ENCODE data around the gene ZNF491.
"Not testable (repeated sequence)": the region's sequence is repeated elsewhere in the genome, so short reads cannot be mapped to it uniquely, and the experiment has no call there.

ZNF491 gene

DNA sequence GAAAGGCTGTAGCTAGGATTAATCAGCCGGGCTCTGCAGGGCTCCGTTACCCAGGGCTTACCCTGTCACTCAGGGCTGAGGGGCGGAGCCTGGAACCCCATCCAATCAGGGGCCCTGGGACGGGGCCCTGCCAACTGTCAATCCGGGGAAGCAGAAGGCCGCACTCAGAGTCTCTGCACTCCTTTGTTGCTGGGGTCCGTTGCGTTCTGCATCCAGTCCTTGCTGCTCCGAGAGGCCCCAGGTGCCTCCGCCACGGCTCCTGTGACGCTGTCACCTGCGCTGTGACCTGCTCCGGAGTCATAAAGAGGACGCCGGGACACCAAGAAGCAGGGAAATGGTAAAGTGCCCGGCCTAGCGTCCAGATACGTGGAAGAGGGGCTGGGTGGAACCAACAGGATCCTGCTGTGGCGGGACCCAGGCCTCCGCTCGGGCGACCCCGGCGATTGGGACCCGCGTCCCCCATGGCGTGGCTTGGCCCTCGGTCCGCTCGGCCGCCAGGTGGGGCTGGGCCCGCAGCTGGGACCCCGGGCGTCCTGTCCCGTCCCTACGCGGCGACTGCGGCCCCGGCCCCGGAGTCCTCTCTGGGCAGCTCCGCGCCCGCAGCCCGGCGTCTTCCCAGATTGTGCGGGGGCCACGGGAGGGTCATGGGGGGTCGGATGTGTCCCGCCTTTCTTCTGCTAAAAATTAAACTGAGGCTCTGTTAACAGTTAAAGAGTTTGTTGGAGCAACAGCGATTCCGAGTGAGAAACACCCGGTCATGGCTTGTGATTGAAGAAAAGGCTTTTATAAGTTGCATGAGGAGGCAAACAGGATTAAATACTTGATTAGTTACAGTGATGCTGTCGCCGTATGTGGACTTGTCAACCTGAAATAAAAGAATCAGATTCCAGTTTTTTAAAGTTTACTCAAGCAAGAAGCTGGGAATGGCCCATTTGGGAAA is at the start of gene ZNF491:
TSS of gene ZNF491 (plus strand) at position 133 of the 940 bp plus-strand sequence. CDS start 7,431 bp downstream, outside the sequence.
- peak; percentile 61 for DNase-seq

DNA sequence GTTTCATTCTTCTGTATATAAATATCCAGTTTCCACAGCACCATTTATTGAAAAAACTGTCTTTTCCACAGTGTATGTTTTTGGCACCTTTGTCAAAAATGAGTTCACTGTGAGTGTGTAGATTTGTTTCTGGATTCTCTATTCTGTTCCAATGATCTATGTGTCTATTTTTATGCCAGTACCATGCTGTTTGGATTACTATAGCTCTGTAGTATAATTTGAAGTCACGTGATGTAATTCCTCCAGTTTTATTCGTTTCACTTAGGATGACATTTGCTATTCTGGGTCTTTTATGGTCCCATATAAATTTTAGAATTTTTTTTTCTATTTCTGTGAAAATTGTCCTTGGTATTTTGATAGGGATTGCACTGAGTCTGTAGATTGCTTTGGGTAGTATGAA is 48.6 kb upstream of the ZNF491 start:
- DNase-seq, result no peak

DNA sequence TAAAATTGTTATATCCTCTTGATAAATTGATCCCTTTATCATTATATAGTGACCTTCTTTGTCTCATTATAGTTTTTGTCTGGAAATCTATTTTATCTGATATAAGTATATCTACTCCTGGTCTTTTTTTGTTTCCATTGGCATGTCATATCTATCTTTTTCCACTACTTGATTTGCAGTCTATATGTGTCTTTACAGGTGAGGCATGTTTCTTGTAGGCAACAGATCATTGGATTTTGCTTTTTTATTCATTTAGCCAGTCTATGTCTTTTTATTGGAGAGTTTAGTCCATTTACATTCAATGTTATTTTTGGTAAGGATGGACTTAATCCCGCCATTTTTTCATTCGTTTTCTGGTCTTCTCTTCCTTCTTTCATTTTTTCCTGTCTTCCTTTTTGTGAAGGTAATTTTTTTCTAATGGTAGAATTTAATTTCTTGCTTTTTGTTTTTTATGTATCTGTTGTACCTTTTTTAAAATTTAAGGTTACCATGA is 46.0 kb upstream of the ZNF491 start:
- no peak for DNase-seq

DNA sequence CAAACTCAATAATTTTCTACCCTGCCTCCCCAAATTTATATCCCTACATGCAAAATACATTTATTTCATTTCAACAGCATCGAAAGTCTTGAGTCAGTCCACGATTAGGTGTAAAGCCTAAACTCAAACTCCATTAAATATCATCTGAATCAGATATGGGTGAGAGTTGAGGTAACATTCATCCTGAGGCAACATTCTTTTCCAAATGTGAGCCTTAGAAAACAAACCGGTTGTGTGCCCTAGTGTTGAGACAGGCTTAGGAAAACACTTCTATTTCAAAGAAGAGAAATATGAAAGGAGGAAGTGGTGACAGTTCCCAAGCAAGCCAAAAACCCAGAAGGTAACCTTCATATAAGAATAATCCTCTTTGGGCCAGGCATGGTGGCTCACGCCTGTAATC is 43.7 kb upstream of the ZNF491 start:
- no peak for DNase-seq

DNA sequence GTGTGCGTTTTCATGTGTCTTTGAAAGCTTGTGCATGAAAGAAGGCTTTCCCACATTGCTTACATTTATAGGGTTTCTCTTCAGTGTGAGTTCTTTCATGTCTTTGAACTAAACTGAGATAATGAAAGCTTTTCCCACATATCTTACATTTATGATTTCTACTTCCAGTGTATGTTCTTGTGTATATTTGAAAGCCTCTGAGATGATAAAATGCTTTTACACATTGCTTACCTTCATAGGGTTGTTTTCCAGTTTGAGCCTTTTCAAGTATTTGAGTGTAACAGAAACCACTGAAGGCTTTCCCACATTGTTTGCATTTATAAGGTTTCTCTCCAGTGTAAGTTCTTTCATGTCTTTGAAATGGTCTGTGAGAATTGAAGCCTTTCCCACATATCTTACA is 41.4 kb upstream of the ZNF491 start:
- DNase-seq, result no peak

DNA sequence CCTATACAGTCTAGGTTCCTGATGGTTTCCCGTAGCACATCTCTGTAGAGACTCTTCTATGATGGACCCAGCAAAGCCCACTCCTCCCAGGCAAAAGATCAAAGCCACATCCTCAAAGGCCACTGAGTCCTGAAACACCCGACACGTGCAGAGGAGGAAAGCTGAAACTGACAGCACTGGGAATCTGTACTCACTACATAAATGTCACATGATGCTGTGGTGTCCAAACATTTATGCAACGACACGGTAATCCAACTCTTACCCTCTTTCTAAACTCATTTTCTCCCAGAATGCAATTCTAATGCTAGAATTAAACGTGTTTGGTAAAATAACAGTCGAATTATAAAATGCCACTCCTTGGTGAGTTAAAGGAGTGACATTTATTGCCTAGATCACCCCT is 38.5 kb upstream of the ZNF491 start:
- DNase-seq, result no peak

DNA sequence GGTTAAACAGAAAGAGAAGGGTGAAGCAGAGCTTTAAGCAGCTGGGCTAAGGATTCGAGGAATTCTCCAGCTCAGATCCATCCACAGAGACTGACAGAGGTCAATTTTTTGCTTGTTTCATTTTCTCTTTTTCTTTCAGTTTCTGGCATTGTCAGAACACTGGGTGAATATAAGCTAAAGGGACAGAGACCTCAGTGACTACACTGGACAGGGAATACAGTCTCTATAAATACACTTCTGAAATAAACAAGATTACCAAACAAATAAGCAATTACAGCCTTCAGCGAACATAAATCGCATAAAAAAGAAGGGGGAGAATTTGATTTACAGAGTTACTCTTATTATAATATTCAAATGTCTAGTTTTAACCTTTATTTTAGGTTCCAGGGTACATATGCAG is 35.2 kb upstream of the ZNF491 start:
- no peak for DNase-seq

DNA sequence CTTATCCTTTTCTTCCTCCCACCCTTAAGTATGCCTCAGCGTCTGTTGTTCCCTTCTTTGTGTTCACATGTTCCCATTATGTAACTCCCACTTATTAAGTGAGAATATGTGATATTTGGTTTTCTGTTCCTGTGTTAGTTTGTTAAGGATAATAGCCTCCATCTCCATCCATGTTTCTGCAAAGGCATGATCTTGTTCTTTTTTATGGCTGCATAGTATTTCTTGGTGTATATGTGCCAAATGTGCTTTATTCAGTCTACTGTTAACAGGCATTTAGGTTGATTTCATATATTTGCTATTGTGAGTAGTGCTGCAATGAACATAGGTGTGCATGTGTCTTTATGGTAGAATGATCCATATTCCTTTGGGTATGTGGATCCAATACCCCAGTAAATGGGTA is 34.7 kb upstream of the ZNF491 start:
- DNase-seq, result no peak

DNA sequence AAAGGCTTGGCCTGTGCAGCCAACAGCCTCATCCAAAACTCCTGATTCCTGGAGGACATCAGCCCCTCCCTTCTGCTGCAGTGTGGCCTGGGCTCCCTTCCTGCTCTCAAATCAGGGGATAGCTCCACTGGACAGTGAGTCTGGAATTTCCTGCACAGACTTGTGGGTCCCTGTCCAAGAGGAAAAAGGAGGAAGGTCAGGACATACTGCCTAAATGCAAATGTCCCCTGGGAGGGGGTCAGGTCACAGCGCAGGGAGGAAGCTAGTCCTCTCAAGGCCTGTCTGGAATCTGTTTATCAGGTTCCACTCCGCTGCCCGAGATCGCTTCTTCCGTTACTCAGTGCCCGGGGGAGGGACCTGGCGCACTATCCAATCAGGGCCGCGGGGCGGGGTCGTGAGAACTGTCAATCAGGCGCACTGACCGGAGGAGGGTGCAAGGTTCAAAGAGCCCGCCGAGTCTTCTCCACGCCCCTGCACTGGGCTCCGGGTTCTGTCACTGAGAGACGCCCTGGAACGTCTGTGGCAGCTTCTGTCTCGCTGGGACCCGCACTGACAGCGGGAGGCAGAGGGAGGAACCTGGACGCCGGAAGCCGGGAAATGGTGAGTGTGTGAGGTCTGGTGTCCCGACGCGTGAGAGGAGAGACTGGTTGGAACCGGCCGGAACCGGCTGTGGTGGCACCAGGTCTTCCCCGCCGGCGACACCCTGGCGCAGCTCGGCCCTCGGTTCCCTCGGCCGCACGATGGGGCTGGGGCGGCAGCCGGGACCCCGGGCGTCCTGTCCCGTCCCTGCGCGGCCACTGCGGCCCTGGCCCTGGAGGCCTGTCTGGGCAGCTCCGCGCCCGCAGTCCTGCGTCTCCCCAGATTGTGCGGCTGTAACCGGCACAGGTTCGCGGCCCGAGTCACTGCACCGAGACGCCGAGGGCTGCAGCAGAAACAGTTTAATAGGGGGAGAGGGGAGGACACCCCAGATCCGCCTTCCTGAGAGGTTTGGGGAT is 31.4 kb upstream of the ZNF491 start, which contains the start of gene ZNF441:
TSS of gene ZNF441 (plus strand) at position 404 of the 995 bp plus-strand sequence. CDS start at position 598, 194 bp downstream.
- DNase-seq, result peak; percentile 90

DNA sequence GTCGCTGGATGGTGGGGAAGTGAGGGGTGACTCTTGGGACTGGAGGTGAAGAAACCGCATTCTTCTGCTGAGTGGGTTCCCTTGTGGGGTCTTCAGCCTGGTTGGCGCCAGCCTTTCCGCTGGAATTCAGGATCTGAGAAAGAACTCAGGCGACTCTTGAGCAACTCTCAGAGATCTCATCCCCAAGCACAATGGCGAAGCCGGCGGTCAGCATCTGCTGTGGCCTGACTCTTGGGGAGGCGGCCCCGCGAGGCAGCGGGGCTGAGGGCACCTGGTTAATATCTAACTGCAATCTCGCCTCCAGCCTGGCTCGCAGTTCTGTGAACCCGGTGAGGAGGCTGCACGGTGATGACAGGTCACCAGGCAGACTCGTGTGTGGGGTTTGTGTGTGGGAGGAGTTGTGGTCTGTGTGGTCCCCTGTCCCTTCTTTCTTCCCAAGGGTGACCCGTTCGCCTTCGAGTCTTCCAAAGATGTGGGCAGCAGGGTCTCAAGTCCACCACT is 30.6 kb upstream of the ZNF491 start:
- DNase-seq, result no peak

DNA sequence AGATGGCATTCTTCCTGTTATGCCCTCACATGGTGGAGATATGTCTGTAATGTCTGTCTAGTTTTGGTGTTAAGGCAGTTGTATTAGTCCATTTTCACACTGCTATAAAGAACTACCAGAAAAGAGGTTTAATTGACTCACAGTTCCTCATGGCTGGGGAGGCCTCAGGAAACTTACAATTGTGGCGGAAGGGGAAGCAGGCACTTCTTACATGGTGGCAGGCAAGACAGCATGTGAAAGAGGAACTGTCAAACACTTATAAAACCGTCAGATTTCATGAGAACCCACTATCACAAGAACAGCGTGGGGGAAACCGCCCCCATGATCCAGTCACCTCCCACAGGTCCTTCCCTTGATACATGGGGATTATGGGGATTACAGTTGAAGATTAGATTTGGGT is 28.3 kb upstream of the ZNF491 start:
- no peak for DNase-seq

DNA sequence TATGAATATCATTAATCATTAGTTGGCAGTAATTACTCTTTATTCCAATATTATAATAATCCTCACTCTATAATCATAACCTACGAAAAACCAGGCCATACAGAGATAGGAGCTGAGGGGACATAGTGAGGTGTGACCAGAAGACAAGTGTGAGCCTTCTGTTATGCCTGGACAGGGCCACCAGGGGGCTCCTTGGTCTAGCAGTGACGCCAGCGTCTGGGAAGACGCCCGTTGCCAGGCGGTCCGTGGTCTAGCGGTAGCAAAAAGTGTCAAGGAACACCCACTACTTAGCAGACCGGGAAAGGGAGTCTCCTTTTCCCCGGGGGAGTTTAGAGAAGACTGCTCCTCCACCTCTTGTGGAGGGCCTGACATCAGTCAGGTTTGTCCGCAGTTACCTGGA is 26.8 kb upstream of the ZNF491 start:
- not testable (repeated sequence) for DNase-seq

DNA sequence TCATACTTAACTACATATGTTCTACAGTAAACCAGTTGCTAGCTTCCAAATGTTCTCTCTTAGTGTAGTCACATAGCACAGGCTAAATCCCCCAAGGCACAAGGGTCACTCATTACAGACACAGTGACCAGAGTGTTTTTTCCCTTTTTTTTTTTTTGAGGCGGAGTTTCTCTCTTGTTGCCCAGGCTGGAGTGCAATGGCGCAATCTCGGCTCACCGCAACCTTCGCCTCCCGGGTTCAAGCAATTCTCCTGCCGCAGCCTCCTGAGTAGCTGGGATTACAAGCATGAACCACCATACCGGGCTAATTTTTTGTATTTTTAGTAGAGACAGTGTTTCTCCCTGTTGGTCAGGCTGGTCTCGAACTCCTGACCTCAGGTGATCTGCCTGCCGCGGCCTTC is 21.7 kb upstream of the ZNF491 start:
- not testable (repeated sequence) for DNase-seq

DNA sequence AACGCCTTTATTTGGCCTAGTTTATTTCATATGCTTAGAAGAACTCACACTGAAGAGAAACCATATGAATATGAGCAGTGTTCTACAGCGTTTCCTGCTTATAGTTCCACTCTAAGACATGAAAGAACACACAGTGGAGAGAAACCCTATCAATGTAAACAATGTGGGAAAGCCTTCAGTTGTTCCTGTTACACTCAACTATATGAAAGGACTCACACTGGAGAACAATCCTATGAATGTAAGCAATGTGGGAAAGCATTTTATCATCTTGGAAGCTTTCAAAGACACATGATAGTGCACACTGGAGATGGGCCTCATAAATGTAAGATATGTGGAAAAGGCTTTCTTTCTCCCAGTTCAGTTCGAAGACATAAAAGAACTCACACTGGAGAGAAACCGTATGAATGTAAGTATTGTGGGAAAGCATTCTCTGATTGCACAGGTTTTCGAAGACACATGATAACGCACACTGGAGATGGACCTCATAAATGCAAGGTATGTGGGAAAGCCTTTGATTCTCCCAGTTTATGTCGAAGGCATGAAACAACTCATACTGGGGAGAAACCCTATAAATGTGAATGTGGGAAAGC is 17.8 kb upstream of the ZNF491 start:
- DNase-seq, result no peak

DNA sequence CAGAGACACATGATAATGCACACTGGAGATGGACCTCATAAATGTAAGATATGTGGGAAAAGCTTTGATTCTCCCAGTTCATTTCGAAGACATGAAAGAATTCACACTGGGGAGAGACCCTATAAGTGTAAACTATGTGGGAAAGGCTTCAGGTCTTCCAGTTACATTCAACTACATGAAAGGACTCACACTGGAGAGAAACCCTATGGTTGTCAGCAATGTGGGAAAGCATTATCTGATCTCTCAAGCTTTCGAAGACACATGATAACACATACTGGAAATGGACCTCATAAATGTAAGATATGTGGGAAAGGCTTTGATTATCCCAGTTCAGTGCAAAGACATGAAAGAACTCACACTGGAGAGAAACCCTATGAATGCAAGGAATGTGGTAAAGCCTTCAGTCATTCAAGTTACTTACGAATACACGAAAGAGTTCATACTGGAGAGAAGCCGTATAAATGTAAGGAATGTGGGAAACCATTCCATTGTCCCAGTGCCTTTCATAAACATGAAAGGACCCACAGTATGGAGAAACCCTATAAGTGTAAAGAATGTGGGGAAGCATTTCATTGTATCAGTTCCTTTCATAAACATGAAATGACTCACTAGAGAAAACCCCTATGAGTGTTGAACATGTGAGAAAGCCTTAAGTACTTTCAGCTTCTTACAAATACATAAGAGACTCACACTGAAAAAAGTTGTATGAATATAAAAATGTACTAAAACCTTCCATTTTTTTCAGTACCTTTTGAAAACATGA is 16.8 kb upstream of the ZNF491 start:
- DNase-seq, result no peak

DNA sequence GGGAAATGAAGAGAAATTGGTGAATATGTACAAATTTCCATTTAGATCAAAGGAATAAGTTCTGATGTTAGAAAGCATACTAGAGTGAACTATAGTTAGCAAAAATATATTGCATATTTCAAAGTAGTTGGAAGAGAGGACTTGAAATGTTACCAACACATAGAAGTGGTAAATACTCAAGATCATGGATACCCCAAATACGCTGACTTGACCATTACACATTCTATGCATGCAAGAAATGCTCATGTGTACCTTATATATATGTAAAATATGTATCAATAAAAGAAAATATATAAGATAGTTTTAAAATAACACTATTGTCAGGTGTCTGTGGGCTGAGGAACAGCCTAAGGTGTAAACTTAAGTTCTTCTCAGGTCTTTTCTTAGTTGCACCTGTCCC is 14.6 kb upstream of the ZNF491 start:
- no peak for DNase-seq

DNA sequence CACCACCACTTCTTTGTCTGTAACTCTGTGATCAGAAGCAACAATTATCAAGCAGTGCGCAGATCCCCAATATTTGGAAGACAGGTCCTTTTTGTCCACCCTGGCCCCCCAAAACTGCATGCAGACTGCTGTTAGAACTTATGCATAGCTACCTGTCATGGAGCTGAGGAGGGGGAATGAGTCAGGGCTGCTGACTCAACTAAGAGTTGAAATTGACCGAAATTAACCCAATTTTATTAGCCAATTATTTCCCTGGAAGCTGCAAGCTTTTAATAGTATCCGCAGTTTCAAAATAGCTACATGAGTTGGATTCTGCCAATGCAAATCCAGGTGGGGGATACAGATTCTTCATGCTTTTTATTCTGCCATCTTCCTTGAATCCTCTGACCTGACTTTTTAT is 14.0 kb upstream of the ZNF491 start:
- DNase-seq, result no peak

DNA sequence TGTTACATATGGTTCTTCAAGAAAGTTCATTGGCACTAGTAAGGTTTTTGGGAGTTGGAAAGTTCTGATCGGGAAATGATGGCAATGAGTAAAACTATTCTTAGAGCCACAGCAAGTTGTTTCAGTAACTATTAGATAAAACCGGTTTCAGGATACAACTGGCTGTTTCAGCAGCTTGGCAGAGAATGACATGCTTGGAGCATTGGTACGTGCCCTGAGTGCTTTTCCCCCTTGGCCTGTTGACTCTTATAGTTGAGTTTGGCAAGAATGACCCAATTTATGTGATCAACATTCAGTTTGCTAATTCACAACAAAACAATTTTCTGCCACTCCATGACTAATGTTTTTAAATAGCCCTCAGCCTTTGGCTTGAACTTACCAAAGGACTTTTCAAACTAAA is 10.8 kb upstream of the ZNF491 start:
- no peak for DNase-seq

DNA sequence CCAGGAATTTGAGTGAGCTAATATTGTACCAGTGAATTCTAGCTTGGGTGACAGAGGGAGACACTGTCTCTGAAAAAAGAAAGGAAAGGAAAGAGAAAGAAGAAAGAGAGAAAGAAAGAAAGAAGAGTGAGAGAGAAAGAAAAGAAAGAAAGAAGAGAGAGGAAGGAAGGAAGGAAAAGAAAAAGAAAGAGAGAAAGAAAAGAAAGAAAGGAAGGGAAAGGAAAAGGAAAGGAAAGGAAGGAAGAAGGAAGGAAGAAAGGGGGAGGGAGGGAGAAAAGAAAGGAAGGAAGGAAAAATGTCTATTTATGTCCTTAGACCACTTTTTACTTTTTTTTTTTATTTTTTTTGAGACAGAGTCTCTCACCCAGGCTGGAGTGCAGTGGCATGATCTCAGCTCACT is 5.4 kb upstream of the ZNF491 start:
- DNase-seq, result no peak

DNA sequence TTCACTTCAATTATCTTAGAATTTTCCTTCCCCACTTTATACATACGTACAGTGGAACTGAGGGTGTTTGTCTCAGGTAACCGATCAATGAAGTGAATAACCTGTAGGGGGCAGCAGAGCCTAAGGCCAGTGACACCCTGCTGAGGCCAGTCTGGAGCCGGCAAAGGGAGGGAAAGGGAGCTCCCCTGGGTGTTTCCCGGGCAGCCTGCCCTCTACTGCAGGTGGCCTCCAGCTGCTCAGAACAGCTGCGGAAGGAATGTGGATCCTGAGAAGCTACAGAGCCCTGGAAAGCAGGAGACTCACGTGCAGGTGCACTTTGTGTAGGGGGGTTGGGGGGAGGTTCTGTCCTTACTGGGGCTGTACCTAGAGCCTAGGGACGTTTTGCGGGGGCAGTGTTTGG is 832 bp upstream of the ZNF491 start:
- peak; percentile 85 for DNase-seq

DNA sequence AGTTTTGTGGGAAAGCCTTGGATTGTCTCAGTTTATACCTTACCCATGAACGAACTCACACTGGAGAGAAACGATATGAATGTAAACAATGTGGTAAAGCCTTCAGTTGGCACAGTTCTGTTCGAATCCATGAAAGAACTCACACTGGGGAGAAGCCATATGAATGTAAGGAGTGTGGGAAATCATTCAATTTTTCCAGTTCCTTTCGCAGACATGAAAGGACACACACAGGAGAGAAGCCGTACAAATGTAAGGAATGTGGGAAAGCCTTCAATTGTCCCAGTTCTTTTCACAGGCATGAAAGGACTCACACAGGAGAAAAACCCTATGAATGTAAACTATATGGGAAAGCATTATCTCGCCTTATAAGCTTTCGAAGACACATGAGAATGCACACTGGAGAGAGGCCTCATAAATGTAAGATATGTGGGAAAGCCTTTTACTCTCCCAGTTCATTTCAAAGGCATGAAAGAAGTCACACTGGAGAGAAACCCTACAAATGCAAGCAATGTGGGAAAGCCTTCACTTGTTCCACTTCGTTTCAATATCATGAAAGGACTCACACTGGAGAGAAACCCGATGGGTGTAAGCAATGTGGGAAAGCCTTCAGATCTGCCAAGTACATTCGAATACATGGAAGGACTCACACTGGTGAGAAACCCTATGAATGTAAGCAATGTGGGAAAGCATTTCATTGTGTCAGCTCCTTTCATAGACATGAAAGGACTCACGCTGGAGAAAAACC is 8.2 kb downstream of the ZNF491 start:
- no peak for DNase-seq

All from DMS153 (cell line).